ENCODE data around the gene STK32C. TPM values are rescaled to one million over a fixed set of nuclear protein-coding genes. Genes with fewer than 3 reads are reported as not detected.

The STK32C gene
- total RNA-seq, 1 experiment from 2014 or later = 13.5 TPM

GRCh38 chr10:132229096-132229495 lies 78.7 kb downstream of the STK32C start:
- CTCF ChIA-PET = no interaction called here
- Mint-ChIP-seq H3K9me3 (ENCODE audit: low read depth, unreplicated experiment) (no peaks in the 10 kb centered on the region), H3K27ac (ENCODE audit: unreplicated experiment) (no peak overlapping the region), H3K4me3 (ENCODE audit: low read depth, unreplicated experiment) (no peak overlapping the region), H3K27me3 (ENCODE audit: unreplicated experiment) (no peaks in the 10 kb centered on the region), H3K4me1 (ENCODE audit: low read depth, unreplicated experiment) (no peaks in the 10 kb centered on the region), H3K36me3 (ENCODE audit: insufficient read depth, unreplicated experiment) (peaks cover 4% of the 10 kb centered on the region)
- DNase-seq = no peak
- intact Hi-C loops (cut with micrococcal nuclease; ENCODE audit: unreplicated experiment) = no loop called here
- no TSS peak for BruUV-seq (replicated peaks)
- no peak for TF ChIP-seq CTCF (IDR thresholded peaks at IDR 0.05; ENCODE audit: unreplicated experiment)

- CTCF ChIA-PET = no interaction called here
These were observed 79.1 kb downstream of the STK32C start for GRCh38 chr10:132228616-132229015.

GRCh38 chr10:132227851-132228390 lies 79.8 kb downstream of the STK32C start:
- no TSS peak for BruUV-seq (replicated peaks)
- Mint-ChIP-seq H3K4me1 (ENCODE audit: low read depth, unreplicated experiment) (no peaks in the 10 kb centered on the region), H3K27me3 (ENCODE audit: unreplicated experiment) (no peaks in the 10 kb centered on the region), H3K4me3 (ENCODE audit: low read depth, unreplicated experiment) (no peak overlapping the region), H3K9me3 (ENCODE audit: low read depth, unreplicated experiment) (no peaks in the 10 kb centered on the region), H3K27ac (ENCODE audit: unreplicated experiment) (no peak overlapping the region), H3K36me3 (ENCODE audit: insufficient read depth, unreplicated experiment) (peaks cover 4% of the 10 kb centered on the region)
- intact Hi-C loops (cut with micrococcal nuclease; ENCODE audit: unreplicated experiment) = no loop called here
- CTCF ChIA-PET = no interaction called here
- no peak for DNase-seq
- no peak for TF ChIP-seq CTCF (IDR thresholded peaks at IDR 0.05; ENCODE audit: unreplicated experiment)

More at GRCh38 chr10:132228616-132229015, 79.1 kb downstream of the STK32C start:
- intact Hi-C loops (cut with micrococcal nuclease; ENCODE audit: unreplicated experiment) = no loop called here
- Mint-ChIP-seq H3K4me1 (ENCODE audit: low read depth, unreplicated experiment) (no peaks in the 10 kb centered on the region), H3K27ac (ENCODE audit: unreplicated experiment) (no peak overlapping the region), H3K36me3 (ENCODE audit: insufficient read depth, unreplicated experiment) (peaks cover 4% of the 10 kb centered on the region), H3K9me3 (ENCODE audit: low read depth, unreplicated experiment) (no peaks in the 10 kb centered on the region), H3K4me3 (ENCODE audit: low read depth, unreplicated experiment) (no peak overlapping the region), H3K27me3 (ENCODE audit: unreplicated experiment) (no peaks in the 10 kb centered on the region)
- DNase-seq = no peak
- BruUV-seq (replicated peaks) = no TSS peak
- TF ChIP-seq CTCF (IDR thresholded peaks at IDR 0.05; ENCODE audit: unreplicated experiment) = no peak

- Mint-ChIP-seq H3K4me1 (ENCODE audit: low read depth, unreplicated experiment) (no peaks in the 10 kb centered on the region), H3K27ac (ENCODE audit: unreplicated experiment) (no peak overlapping the region), H3K9me3 (ENCODE audit: low read depth, unreplicated experiment) (no peaks in the 10 kb centered on the region), H3K36me3 (ENCODE audit: insufficient read depth, unreplicated experiment) (peaks cover 4% of the 10 kb centered on the region), H3K4me3 (ENCODE audit: low read depth, unreplicated experiment) (no peak overlapping the region), H3K27me3 (ENCODE audit: unreplicated experiment) (no peaks in the 10 kb centered on the region)
- no peak for DNase-seq
- no TSS peak for BruUV-seq (replicated peaks)
- TF ChIP-seq CTCF (IDR thresholded peaks at IDR 0.05; ENCODE audit: unreplicated experiment) = no peak
- intact Hi-C loops (cut with micrococcal nuclease; ENCODE audit: unreplicated experiment) = no loop called here
- CTCF ChIA-PET = no interaction called here
These were observed 81.0 kb downstream of the STK32C start for GRCh38 chr10:132226586-132227405.
